Limb (tissue), 2 donors: ENCODE measurements around the gene TERF2IP.
A peak's percentile ranks its signal among the peaks of the same experiment; 100 is the strongest.

Experiments
- DNase-seq, 2 donors: peaks; one replicate each; pipeline ENCODE4 v3.0.0-alpha.2; 2016; ENCODE audit errors: extremely low spot score in 2 of 2

TERF2IP gene

GRCh38 chr16:75635036-75635435 is 12.5 kb upstream of the TERF2IP start:
- no peak for DNase-seq

DNA sequence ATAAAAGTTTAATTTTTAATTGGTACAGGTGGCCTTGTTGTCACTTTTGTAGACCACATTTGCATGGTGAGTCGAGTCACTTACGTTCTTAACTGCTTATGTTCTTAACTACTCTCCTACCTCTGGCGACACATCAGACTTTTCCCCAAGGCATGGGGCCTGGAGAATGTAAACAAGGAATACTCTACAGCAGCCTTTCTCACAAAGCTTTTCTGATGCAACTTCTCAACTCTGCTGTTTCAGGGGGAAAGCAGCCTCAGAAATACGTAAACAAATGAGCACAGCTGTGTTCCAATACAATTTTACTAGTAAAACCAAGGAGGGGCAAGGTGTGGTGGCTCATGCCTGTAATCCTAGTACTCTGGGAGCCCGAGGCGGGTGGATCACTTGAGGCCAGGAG is 7.0 kb upstream of the TERF2IP start:
- no peak for DNase-seq

DNA sequence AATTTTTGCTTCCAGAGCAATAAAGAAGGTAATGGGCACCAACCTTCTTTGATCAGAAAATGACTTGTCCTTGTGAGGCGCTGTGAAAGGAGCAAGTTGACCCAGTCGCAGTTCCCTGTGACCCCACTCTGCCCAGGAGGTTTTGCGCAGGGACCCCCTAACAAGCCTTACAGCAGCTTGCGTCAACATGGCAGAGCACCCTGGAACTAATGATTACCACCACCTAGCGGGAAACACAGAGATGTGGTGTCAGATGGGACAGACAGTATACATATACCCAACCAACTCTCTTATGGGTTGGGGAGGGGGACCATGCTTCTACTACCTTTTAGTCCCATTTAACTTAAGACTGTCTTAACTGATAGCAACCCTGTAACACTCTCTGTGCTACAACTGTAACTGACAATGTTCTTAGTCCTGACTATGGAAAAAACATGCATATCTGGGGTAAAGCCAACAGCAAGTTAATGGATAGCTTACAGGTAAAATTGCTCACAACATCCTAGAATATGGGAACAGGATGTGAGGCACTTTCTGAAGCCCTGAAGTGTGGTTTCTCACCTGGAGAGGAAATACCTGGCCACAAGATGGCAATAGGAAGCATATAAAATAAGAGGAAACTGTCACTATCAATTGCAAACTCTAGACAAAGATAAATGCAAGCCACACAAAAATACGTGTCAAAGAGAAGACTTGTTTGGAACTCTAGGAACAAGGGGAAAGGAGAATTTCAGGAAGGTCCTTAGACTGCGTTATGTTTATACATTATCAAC is 3.1 kb upstream of the TERF2IP start:
- DNase-seq = no peak

GRCh38 chr16:75647112-75647491 is 471 bp upstream of the TERF2IP start:
- no peak for DNase-seq

DNA sequence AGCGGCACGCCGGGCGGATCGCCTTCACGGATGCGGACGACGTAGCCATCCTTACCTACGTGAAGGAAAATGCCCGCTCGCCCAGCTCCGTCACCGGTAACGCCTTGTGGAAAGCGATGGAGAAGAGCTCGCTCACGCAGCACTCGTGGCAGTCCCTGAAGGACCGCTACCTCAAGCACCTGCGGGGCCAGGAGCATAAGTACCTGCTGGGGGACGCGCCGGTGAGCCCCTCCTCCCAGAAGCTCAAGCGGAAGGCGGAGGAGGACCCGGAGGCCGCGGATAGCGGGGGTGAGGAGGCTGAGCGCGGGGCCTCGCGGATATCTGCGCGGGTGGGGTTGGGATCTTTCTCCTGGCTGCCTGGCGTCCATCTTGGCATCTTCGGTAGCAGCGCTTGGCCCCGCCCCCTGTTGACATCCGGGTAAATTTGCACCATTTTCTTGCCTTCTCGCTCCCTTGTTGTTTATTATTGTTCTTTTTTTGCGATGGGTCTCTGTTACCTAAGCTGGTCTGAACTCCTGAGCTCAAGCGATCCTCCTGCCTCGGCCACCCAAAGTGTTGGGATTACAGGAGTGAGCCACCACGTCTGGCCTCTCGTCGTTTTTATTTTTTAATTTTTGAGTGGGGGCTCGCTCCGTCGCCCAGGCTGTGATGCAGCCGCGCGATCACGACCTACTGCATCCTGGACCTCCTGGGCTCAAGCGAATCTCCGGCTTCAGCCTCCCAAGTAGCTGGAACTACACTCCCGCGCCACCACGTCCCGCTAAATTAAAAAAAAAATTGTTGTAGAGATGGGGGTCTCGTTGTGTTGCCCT is 898 bp downstream of the TERF2IP start:
- peak; percentile 87 to 92 for DNase-seq

- no peak for DNase-seq
Measured at GRCh38 chr16:75653922-75654321, 6.3 kb downstream of the TERF2IP start.

- DNase-seq = no peak
Measured at GRCh38 chr16:75658175-75658574, 10.6 kb downstream of the TERF2IP start.

DNA sequence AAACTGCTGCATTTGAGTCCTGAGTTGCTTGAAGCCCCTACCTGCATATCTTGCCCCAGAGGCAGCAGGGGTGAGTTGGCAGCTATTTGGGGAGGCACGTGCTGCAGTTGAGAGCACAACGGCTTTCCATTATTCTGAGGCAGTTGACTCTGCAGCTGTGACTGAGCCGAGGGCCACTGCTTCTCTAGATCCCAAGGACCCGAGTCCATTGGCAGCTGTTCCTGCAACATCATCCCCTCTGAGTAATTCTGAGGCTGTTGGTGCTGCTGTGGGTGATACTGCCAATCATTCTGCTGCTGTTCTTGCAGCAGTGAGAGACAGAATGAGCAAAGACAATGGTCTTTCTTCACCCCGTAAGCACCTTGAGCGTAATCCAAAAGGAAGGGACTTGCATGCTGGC is 12.7 kb downstream of the TERF2IP start:
- DNase-seq = no peak

- DNase-seq = no peak
Measured at GRCh38 chr16:75660726-75661302, 13.2 kb downstream of the TERF2IP start.

GRCh38 chr16:75667503-75667902 is 19.9 kb downstream of the TERF2IP start:
- no peak for DNase-seq

DNA sequence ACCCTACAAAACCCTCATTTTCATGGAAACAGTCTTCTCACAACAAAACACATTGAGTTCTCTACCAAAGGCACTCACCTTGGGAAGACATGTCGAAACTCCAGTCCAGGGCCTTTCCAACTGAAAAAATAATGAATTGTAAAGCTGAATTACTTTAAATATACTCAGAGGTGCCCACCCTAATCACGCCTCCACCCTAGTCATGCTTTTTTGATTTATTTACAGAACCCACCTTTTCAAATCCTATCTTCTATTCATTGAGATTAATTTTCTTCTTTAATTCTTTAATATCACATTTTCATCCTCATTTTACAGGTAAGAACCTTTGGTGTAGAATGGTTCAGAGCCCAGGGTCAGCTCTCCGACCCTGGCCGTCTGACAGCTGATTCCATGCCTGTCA is 29.3 kb downstream of the TERF2IP start, which contains the start of gene CPHXL2:
TSS of gene CPHXL2 (minus strand) at position 101 of the 400 bp plus-strand sequence. CDS start at position 91, 10 bp downstream.
- no peak for DNase-seq

DNA sequence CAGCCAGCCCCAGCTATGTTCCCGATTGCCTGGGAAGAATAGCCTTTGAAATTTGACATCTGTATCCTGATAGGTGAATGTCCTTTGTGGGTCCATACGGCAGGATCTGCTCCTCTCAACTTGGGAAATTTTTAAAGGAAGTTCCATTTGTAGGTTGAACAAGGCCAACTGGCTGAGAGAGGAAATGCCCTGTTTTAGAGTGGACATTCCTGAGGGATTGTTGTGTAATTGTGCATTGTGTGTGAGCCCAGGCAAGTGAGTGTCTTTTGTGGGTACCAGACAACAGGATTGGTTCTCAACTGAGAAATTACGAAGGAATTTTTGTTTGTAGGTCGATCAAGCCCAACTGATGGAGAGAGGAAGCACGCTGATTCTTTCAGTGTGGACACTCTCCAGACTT is 31.8 kb downstream of the TERF2IP start:
- no peak for DNase-seq

DNA sequence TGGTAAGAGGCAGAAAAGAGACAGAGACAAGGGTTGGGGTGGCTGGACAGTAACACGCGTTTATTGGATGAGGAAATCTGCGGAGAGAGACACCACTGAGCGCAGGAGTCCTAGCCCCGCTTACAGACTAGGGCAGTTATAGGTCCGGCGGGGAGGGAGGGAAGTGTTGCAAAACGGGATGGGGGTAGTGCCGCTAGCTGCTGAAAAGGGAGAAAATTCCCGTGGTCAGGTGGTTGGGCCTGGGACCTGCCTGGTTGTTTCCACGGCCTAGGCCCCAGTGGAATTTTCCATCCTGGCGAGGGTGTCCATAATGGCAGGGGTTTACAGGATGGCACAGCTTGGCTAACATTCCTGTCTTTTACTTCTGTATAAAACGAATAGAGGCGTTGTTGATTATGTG is 34.7 kb downstream of the TERF2IP start:
- DNase-seq = no peak

DNA sequence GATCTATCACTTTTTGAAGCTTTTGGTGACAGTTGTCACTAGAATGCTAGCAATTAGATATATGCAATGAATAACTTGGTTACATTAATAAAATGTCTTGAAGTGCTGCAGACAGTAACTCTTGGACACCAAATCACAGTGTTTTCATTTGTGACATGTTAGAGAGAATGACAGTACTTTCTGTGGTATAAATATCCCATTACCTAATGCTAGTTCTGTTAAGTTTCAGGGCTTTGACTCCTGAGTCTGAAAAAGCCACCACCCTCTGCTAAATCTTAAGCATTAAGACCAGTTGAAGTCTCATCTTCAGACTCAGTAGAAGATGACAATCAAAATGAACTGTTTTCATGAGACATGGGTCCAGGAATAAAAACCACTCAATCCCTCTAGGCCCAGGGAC is 39.8 kb downstream of the TERF2IP start:
- DNase-seq = no peak

GRCh38 chr16:75695708-75696107 is 48.1 kb downstream of the TERF2IP start:
- DNase-seq = no peak

DNA sequence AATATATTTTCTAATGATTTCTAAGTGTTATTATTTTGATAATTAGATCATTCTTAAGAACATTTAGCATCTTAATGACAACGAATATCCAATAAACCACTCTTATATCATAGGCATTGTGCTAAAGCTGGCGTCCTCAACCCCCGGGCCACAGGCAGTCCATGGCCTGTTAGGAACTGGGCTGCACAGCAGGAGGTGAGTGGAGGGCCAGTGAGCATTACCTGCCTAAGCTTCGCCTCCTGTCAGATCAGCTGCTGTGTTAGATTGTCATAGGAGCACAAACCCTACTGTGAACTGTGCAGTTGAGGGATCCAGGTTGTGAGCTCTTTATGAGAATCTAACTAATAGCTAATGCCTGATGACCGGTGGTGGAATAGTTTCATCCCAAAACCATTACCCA is 50.0 kb downstream of the TERF2IP start:
- DNase-seq = no peak

GRCh38 chr16:75701361-75701760 is 53.8 kb downstream of the TERF2IP start, which contains the start of gene DUXB:
DUXB (minus strand) TSS chr16:75701461; CDS start chr16:75701418, 43 bp downstream.
- no peak for DNase-seq

DNA sequence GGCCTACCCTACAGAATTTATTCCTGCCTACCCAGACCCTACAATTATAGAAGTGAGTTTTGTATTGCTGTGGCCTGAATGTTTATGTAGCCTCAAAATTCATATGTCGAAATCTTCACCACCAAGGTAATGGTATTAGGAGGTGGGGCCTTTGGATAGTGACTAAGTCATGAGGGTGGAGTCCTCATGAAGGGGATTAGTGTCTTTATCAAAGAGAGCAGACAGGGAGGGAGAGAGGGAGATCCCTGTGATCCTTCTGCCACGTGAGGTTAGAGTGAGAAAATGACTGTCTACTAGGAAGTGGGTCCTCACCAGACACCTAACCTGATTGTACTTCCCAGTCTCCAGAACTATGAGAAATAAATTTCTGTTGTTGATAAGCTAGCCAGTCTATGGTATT is 54.7 kb downstream of the TERF2IP start:
- DNase-seq = no peak

DNA sequence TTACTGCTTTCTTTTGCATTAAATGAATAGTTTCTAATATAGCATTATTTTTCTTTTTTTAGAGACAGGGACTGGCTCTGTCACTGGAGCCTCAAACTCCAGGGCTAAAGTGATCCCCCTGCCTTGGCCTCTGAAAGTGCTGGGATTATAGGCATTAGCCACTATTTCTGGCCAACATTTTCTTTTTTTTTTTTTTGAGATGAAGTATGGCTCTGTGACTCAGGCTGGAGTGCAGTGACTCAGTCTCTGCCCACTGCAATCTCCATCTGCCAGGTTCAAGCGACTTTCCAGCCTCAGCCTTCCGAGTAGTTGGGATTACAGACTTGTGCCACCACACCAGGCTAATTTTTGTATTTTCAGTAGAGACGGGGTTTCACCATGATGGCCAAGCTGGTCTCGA is 55.7 kb downstream of the TERF2IP start:
- DNase-seq = no peak
